Vagina (tissue), 2 donors: ENCODE results near the gene CSNK1G3. TPM values are rescaled to one million over a fixed set of nuclear protein-coding genes. Genes with fewer than 3 reads are reported as not detected.

Experiments
- DNase-seq, 2 donors: peaks; one replicate each; pipeline ENCODE4 v3.0.0-alpha.2; 2017; ENCODE audit errors: extremely low spot score in 2 of 2
- H3K27ac ChIP-seq: fragments of 200-600 bp; sonication (generic); one replicate; pipeline ENCODE4 v1.5.1; 2019
- H3K27me3 ChIP-seq: fragments of 200-600 bp; sonication (generic); one replicate; pipeline ENCODE4 v1.5.1; 2019
- H3K36me3 ChIP-seq, 2 donors: fragments of 200-600 bp; sonication (generic); one replicate each; pipeline ENCODE4 v1.5.1; 2017 to 2019
- H3K4me1 ChIP-seq: fragments of 200-600 bp; sonication (generic); one replicate; pipeline ENCODE4 v1.5.1; 2019
- H3K4me3 ChIP-seq, 2 donors: fragments of 200-600 bp; sonication (generic); 1 replicate in 1 of 2; 2 replicates in 1 of 2; pipeline ENCODE4 v1.5.1; 2016 to 2019
- H3K9me3 ChIP-seq: fragments of 200-600 bp; sonication (generic); one replicate; pipeline ENCODE4 v1.5.1; 2019
- POLR2A ChIP-seq, 2 donors: fragments of 450-650 bp; IDR thresholded peaks; one replicate each; pipeline ENCODE4 v1.6.1; 2017; ENCODE audit warnings: antibody characterized with exemption in 2 of 2, mild to moderate bottlenecking in 2 of 2, moderate library complexity in 2 of 2
- POLR2AphosphoS5 ChIP-seq, 2 donors: sonication (generic); formaldehyde crosslinking; IDR thresholded peaks; one replicate each; pipeline ENCODE4 v1.9.0; 2017; ENCODE audit warnings: antibody characterized with exemption in 2 of 2, mild to moderate bottlenecking in 2 of 2, low read depth in 1 of 2; ENCODE audit not compliant: insufficient read depth in 1 of 2
- intact Hi-C: fragments of 100-400 bp; cut with DNase I; formaldehyde crosslinking; loops from one replicate; pipeline ENCODE4 v1.15.1; 2023
- total RNA-seq: library from RNA; depleted of rRNA; stranded (reverse); fragments of >200 nt; gene quantifications from one replicate; pipeline ENCODE4 v1.2.3, GENCODE V29; 2016
- TF ChIP-seq, protein P1 (sequence below), 3 experiments: fragments of 450-650 bp in 2 of 3; fragments of 200-600 bp in 1 of 3; sonication (generic) in 1 of 3; IDR thresholded peaks; one replicate each; pipeline ENCODE4 v1.5.1; 2017 to 2019; ENCODE audit warnings: antibody characterized with exemption in 3 of 3, mild to moderate bottlenecking in 2 of 3, moderate library complexity in 2 of 3

Gene CSNK1G3
- total RNA-seq, 1 donor from 2014 or later = 34.4 TPM

DNA sequence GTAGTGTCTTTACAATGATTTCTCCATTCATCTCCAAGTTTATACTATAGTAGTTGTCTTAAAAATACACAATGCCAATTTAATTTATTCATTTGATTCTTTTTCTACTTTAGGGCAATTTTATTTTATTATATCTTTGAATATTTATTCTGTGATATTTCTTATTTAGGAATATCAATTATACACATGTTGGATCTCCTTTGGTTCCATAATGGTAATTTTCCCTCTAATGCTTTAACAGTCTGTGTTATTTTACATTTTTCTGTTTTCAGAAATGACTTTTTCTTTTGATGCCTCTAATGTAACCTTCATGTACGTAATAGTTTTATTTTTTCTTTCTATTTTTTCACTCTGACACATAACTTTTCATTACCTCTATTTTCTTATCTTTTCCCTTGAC, 153.0 kb downstream of the CSNK1G3 start:
- peaks cover 5% of the 10 kb centered on the region for H3K9me3 ChIP-seq
- DNase-seq = no peak
- H3K4me3 ChIP-seq = no peak overlapping the region
- no peaks in the 10 kb centered on the region for H3K36me3 ChIP-seq
- intact Hi-C loops = no loop called here
- H3K4me1 ChIP-seq = no peaks in the 10 kb centered on the region
- no peaks in the 10 kb centered on the region for H3K27me3 ChIP-seq
- no peak overlapping the region for H3K27ac ChIP-seq
- TF ChIP-seq POLR2A (IDR thresholded peaks at IDR 0.05) (no peak), POLR2AphosphoS5 (IDR thresholded peaks at IDR 0.05; ENCODE audit: insufficient read depth in 1 of 2, low read depth in 1 of 2) (no peak)
- TF ChIP-seq, protein P1, sequence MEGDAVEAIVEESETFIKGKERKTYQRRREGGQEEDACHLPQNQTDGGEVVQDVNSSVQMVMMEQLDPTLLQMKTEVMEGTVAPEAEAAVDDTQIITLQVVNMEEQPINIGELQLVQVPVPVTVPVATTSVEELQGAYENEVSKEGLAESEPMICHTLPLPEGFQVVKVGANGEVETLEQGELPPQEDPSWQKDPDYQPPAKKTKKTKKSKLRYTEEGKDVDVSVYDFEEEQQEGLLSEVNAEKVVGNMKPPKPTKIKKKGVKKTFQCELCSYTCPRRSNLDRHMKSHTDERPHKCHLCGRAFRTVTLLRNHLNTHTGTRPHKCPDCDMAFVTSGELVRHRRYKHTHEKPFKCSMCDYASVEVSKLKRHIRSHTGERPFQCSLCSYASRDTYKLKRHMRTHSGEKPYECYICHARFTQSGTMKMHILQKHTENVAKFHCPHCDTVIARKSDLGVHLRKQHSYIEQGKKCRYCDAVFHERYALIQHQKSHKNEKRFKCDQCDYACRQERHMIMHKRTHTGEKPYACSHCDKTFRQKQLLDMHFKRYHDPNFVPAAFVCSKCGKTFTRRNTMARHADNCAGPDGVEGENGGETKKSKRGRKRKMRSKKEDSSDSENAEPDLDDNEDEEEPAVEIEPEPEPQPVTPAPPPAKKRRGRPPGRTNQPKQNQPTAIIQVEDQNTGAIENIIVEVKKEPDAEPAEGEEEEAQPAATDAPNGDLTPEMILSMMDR (IDR thresholded peaks at IDR 0.05) = no peak

DNA sequence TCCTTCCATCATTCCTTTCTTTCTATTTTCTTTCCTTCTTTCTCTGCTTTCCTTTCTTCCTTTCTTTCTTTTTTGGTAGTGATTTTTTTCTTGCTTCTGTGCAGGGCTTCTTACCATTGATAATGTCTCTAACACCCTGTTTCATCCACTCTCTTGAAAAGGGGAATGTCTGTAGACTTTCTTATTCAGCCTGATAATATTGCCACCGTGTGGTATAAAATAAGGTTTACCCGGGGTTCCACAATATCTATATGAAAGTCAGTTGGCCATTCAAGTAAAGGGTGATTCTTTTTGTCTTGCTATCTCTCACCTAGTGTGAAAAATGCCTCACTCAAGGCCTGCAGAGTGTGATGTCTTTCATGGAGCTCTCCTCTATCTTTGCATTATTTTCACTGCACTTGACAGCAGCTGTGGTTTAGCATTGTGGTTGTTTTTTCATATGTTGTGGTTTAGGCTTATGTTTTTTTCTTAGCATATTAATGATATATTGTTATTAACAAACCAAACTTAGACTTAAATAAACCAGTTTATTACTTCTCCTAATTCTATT, 153.9 kb downstream of the CSNK1G3 start:
- DNase-seq = no peak
- TF ChIP-seq, protein P1 (IDR thresholded peaks at IDR 0.05) = no peak
- Histone ChIP-seq H3K36me3 (no peaks in the 10 kb centered on the region), H3K4me3 (no peak overlapping the region), H3K4me1 (no peaks in the 10 kb centered on the region), H3K27me3 (no peaks in the 10 kb centered on the region), H3K9me3 (peaks cover 5% of the 10 kb centered on the region), H3K27ac (no peak overlapping the region)
- intact Hi-C loops = no loop called here

Other genes starting within 250 kb of the CSNK1G3 start
- gene CEP120, start 88.8 kb upstream of the CSNK1G3 start, total RNA-seq = 16.9 TPM